Smooth muscle cell of the brain vasculature (primary cell): ENCODE results near the gene DNAJA1.
A peak's percentile ranks its signal among the peaks of the same experiment; 100 is the strongest.
"Not testable (repeated sequence)": the region's sequence is repeated elsewhere in the genome, so short reads cannot be mapped to it uniquely, and the experiment has no call there.

Experiments
- DNase-seq: peaks from one replicate; pipeline ENCODE4 v3.0.0-alpha.2; 2012; ENCODE audit warnings: low read depth, low spot score

Gene DNAJA1

DNA sequence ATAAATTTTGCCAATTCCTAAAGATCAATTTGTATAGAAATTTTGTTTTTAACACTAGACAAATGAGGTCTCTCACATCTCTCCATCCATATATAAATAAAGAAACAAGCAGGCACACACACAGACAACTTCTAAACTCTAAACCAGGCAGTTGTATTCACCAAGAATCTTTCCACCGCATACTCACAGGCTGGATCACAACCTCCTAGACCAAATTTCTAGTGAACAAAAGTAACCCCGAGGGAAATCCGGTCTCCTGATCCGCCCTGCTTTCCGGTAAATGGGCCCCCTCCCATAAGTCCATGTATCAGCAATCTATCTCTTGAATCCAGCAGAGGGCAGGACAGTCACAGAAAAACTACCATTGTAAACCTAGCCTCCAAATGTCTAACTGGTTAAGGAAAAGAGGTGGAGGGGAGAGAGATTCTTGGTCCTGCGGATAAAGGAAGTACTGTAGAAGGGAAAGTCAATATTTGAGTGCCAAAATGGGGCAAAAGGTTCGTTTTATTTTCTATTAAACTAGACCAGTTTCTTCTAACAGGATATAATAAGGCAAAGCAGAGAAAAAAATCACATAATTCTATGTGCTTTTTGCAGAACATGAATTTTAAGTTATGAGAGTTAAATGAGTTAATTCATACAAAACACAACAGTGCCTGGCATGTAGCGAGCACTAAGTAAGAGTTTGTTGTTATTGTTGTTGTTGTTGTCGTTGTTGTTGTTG lies 56.2 kb downstream of the DNAJA1 start:
- DNase-seq, result peak; percentile 84

DNA sequence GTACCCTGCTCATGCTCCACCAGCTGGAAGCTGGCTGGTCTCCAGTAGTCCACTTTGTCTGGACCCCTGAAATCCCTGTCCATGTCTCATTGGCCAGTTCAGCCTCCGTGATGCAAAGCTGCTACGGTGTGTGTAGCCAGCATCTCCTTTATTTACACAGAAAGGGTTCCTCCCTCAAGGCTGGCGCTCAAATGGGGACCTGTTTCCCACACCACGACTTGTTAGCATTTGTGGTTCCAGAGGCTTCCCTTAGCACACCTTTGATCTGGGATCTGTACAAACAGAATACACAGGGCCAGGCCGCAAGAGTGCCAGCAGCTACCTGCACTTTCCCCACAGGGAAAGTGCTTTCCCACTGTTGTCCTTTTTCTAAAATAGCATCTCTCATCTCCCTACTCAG lies 57.1 kb downstream of the DNAJA1 start:
- DNase-seq, result no peak

DNA sequence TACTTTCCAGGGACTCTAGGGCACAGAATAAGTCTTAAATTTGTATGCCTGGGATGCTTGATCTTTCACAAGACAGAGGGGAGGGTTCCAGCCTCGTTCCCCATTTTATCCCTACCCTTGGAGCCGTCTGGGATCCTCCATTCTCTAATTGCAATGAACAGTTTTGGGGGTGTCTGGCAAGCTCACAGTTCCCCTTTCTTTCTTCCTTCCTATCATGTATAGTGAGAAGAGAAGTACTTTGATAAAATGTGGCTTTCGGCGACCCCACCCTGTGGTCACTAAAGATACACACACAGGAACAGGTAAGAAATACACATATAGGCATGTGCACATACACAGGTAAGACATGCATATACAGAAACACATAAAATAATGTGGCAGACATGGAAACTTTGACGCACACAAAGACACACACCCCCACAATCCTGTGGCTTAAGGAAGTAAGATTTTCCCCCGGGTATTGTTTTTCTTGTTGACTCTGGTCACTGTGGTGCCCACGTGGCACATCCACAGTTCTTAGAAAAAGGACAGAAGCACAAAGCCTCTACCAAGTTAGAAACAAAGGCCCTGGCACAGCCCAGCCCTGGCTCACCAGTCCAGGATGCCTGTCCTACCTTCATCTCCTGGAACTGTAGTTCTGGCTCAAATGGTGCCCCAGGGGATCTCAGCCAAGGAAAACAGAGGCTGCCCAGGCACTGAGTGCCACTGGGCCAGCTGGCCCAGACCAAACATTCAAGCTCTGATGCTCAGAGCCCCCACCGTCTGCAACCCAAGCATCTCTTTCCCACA lies 57.7 kb downstream of the DNAJA1 start:
- DNase-seq, result no peak

DNA sequence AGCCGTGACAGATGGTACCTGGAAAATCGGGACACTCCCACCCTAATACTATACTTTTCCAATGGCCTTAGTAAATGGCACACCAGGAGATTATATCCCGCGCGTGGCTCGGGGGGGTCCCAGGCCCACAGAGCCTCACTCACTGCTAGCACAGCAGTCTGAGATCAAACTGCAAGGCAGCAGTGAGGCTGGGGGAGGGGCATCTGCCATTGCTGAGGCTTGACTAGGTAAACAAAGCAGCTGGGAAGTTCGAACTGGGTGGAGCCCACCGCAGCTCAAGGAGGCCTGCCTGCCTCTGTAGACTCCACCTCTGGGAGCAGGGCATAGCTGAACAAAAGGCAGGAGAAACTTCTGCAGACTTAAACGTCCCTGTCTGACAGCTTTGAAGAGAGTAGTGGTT lies 60.6 kb downstream of the DNAJA1 start:
- DNase-seq, result not testable (repeated sequence)
